Upper lobe of left lung (tissue), 6 donors: ENCODE data around the gene RMND5A. TPM values are rescaled to one million over a fixed set of nuclear protein-coding genes. Genes with fewer than 3 reads are reported as not detected.

Experiments used
- ATAC-seq, 2 donors: fragments of 200-7000 bp; cut with Tn5 transposase; one replicate each; pipeline ENCODE4 v1.9.1; 2022; ENCODE audit warnings: mild to moderate bottlenecking in 2 of 2, moderate library complexity in 2 of 2; ENCODE audit not compliant: low FRiP score in 2 of 2
- DNase-seq, 2 donors: peaks; one replicate each; pipeline ENCODE4 v3.0.0-alpha.2; 2019 to 2020
- H3K27ac ChIP-seq, 4 donors: fragments of 200-600 bp; sonication (generic); one replicate each; pipeline ENCODE4 v1.5.1; 2016 to 2019
- H3K27me3 ChIP-seq, 4 donors: fragments of 200-600 bp; sonication (generic); one replicate each; pipeline ENCODE4 v1.5.1; 2017 to 2019
- H3K36me3 ChIP-seq, 4 donors: fragments of 200-600 bp; sonication (generic); one replicate each; pipeline ENCODE4 v1.5.1; 2016 to 2019
- H3K4me1 ChIP-seq, 4 donors: fragments of 200-600 bp; sonication (generic); one replicate each; pipeline ENCODE4 v1.5.1; 2018 to 2019
- H3K4me3 ChIP-seq, 4 donors: fragments of 200-600 bp; sonication (generic); one replicate each; pipeline ENCODE4 v1.5.1; 2017 to 2019; ENCODE audit warnings: mild to moderate bottlenecking in 2 of 4, moderate library complexity in 1 of 4
- H3K9me3 ChIP-seq, 4 donors: fragments of 200-600 bp; sonication (generic); one replicate each; pipeline ENCODE4 v1.5.1; 2018 to 2019
- EP300 ChIP-seq, 4 donors: sonication (generic); formaldehyde crosslinking; IDR thresholded peaks; one replicate each; pipeline ENCODE4 v1.5.1; 2017; ENCODE audit warnings: antibody characterized with exemption in 4 of 4, control low read depth in 2 of 4
- POLR2A ChIP-seq, 4 donors: fragments of 450-650 bp; IDR thresholded peaks; one replicate each; pipeline ENCODE4 v1.5.1; 2016 to 2017; ENCODE audit warnings: antibody characterized with exemption in 4 of 4, mild to moderate bottlenecking in 2 of 4
- POLR2AphosphoS5 ChIP-seq, 2 donors: sonication (generic); formaldehyde crosslinking; IDR thresholded peaks; one replicate each; pipeline ENCODE4 v1.5.1; 2017; ENCODE audit warnings: antibody characterized with exemption in 2 of 2
- WGBS, 2 donors: methylation state at CpG; one replicate each; pipeline ENCODE4 v1.1.5; 2017 to 2018; 5-methylcytosine and 5-hydroxymethylcytosine counted together
- total RNA-seq, 6 donors: library from RNA; depleted of rRNA in 4 of 6; stranded (reverse); fragments of >200 nt in 4 of 6; gene quantifications; one replicate each; pipeline versions ENCODE4 v1.1.0 to v1.2.1, GENCODE V29; 2016 to 2021
- TF ChIP-seq, protein P1 (sequence below), 6 experiments: fragments of 450-650 bp in 4 of 6; fragments of 200-600 bp in 2 of 6; sonication (generic) in 2 of 6; IDR thresholded peaks; one replicate each; pipeline ENCODE4 v1.5.1; 2016 to 2019; ENCODE audit warnings: antibody characterized with exemption in 6 of 6
- donor health status: DM: no; HTN: no; CAD: no; lungs with moderate emphysema.
- donor health status: DM: no; HTN: yes; CAD: no; lungs with severe emphysema.

The RMND5A gene
- total RNA-seq, 6 donors from 2014 or later = 19.9 to 55.3 (median 26.5) TPM

DNA sequence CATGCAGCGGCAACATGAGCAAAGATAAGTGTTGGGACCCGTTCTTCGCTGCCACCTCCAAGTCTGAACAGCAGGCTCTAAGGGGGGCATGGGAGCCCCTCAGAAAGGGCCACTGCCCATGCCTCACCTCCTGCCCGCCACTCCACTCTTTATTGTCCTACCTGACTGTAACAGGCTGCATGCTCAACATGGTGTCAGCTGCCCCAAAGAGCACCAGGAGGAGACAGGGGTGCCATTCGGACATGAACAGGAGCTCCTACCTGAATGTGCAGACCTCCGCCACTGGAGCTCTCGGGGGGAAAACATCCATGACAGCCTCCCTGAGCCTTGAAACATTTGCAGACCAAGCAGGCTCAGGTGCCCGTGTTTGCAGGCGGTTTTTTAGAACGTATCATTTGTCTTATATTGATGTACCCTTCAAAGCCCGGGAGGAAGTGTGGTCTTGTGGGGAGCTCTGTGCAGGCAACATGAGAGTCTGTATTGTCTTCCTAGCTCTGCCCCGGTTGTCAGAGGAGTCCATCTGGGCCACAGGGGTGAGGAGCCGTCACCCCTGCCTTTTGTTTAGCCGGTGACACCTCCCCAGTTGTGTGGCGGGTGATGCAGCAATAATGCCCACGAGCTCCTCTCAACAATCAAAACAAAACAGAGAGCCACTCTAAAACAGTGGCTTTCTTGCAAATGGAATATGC is 105.7 kb downstream of the RMND5A start:
- no peak for TF ChIP-seq EP300 (IDR thresholded peaks at IDR 0.05)
- TF ChIP-seq POLR2A (IDR thresholded peaks at IDR 0.05) = peak in 1 of 4 donors; percentile 25
- no peak for TF ChIP-seq POLR2AphosphoS5 (IDR thresholded peaks at IDR 0.05)
- 65 to 81% methylated on average over 15 to 16 of the region's 16 CpGs for WGBS, 2 donors
- Histone ChIP-seq H3K27me3 (no peaks in the 10 kb centered on the region), H3K27ac (peak overlapping the region in 1 of 4 donors; percentile 21), H3K9me3 (peaks cover 0 to 6% (median 2%) of the 10 kb centered on the region in 4 donors), H3K4me1 (no peaks in the 10 kb centered on the region), H3K36me3 (no peaks in the 10 kb centered on the region), H3K4me3 (peak overlapping the region in 2 of 4 donors; percentile 7 to 20)
- DNase-seq (no peak), ATAC-seq (no peak)

DNA sequence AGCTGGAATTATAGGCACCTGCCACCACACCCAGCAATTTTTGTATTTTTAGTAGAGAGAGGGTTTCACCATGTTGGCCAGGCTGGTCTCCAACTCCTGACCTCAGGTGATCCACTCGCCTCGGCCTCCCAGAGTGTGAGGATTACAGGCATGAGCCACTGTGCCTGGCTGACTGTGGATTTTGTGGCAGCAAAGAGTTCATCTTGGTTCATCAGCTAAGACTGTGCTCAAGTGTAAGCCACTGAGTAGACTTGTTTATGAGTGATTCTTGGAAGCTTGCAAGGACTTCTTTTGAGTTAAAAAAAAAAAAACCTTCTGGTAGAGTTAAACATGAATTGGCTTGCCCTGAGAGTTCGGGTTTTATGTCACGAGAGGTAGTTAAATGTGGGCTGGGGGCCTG is 106.9 kb downstream of the RMND5A start:
- ATAC-seq (no peak), DNase-seq (no peak)
- peak overlapping the region in 1 of 4 donors; percentile 1 for H3K27ac ChIP-seq
- WGBS, 2 donors = 84 to 85% methylated on average over 4 of the region's 4 CpGs
- H3K4me3 ChIP-seq = no peak overlapping the region
- H3K27me3 ChIP-seq = no peaks in the 10 kb centered on the region
- H3K4me1 ChIP-seq = no peaks in the 10 kb centered on the region
- no peak for TF ChIP-seq POLR2AphosphoS5 (IDR thresholded peaks at IDR 0.05)
- no peak for TF ChIP-seq EP300 (IDR thresholded peaks at IDR 0.05)
- TF ChIP-seq POLR2A (IDR thresholded peaks at IDR 0.05) = no peak
- TF ChIP-seq, protein P1, sequence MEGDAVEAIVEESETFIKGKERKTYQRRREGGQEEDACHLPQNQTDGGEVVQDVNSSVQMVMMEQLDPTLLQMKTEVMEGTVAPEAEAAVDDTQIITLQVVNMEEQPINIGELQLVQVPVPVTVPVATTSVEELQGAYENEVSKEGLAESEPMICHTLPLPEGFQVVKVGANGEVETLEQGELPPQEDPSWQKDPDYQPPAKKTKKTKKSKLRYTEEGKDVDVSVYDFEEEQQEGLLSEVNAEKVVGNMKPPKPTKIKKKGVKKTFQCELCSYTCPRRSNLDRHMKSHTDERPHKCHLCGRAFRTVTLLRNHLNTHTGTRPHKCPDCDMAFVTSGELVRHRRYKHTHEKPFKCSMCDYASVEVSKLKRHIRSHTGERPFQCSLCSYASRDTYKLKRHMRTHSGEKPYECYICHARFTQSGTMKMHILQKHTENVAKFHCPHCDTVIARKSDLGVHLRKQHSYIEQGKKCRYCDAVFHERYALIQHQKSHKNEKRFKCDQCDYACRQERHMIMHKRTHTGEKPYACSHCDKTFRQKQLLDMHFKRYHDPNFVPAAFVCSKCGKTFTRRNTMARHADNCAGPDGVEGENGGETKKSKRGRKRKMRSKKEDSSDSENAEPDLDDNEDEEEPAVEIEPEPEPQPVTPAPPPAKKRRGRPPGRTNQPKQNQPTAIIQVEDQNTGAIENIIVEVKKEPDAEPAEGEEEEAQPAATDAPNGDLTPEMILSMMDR (IDR thresholded peaks at IDR 0.05) = no peak
- no peaks in the 10 kb centered on the region for H3K36me3 ChIP-seq
- peaks cover 0 to 6% (median 2%) of the 10 kb centered on the region in 4 donors for H3K9me3 ChIP-seq

Other genes starting within 250 kb of the RMND5A start
- gene CHMP3, start 156.8 kb upstream of the RMND5A start, total RNA-seq = 100 to 1,000 TPM in 3 of 6 donors, 10 to 100 TPM in 3; 68.1 to 176 (median 106) TPM
- gene RNF103, start 96.4 kb upstream of the RMND5A start, total RNA-seq = 10 to 100 TPM; 13.7 to 48.4 (median 21.3) TPM
- gene CD8A, start 70.6 kb downstream of the RMND5A start, total RNA-seq = 1 to 10 TPM; 4.1 to 5.6 (median 4.7) TPM
- gene CD8B, start 141.6 kb downstream of the RMND5A start, total RNA-seq = 10 to 100 TPM in 1 of 6 donors, 1 to 10 TPM in 5; 1.4 to 13.3 (median 5.2) TPM
- 1 to 10 TPM in 2 of 6 donors, under 1 TPM in 4; 0.55 to 5.2 (median 0.71) TPM for gene RGPD1, start 221.8 kb downstream of the RMND5A start, total RNA-seq